ENCODE data around the gene HAGHL.

HAGHL gene

DNA sequence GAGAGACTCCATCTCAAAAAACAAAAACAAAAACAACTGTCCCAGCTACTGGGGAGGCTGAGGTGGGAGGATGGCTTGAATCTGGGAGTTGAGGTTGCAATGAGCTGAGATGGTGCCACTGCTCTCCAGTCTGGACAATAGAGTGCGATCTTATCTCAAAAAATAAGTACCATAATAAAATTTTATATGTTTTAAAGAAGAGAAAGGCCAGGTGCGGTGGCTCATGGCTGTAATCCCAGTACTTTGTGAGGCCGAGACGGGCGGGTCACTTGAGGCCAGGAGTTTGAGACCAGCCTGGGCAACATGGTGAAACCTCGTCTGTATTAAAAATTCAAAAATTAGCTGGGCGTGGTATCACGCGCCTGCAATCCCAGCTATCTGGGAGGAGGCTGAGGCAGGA lies 49.9 kb downstream of the HAGHL start:
- no peaks in the 10 kb centered on the region for H3K4me1 ChIP-seq (ENCODE audit: insufficient read depth, low read length, severe bottlenecking)
- H3K36me3 ChIP-seq (ENCODE audit: insufficient read depth, low read length), result no peaks in the 10 kb centered on the region
- no peak overlapping the region for H3K27ac ChIP-seq (ENCODE audit: low read depth, low read length, poor library complexity, severe bottlenecking)
- no peaks in the 10 kb centered on the region for H3K9me3 ChIP-seq (ENCODE audit: low read length)
- no peak overlapping the region for H2AFZ ChIP-seq (ENCODE audit: low read length)
- TF ChIP-seq, protein P1, sequence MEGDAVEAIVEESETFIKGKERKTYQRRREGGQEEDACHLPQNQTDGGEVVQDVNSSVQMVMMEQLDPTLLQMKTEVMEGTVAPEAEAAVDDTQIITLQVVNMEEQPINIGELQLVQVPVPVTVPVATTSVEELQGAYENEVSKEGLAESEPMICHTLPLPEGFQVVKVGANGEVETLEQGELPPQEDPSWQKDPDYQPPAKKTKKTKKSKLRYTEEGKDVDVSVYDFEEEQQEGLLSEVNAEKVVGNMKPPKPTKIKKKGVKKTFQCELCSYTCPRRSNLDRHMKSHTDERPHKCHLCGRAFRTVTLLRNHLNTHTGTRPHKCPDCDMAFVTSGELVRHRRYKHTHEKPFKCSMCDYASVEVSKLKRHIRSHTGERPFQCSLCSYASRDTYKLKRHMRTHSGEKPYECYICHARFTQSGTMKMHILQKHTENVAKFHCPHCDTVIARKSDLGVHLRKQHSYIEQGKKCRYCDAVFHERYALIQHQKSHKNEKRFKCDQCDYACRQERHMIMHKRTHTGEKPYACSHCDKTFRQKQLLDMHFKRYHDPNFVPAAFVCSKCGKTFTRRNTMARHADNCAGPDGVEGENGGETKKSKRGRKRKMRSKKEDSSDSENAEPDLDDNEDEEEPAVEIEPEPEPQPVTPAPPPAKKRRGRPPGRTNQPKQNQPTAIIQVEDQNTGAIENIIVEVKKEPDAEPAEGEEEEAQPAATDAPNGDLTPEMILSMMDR (IDR thresholded peaks at IDR 0.05; ENCODE audit: low read length), result no peak
- TF ChIP-seq EZH2 (IDR thresholded peaks at IDR 0.05; ENCODE audit: borderline replicate concordance, low read length), result no peak
- no peak overlapping the region for H3K4me3 ChIP-seq (ENCODE audit: low read depth, low read length, poor library complexity, severe bottlenecking)
- no peaks in the 10 kb centered on the region for H4K20me1 ChIP-seq (ENCODE audit: insufficient read depth, low read length)
- no peaks in the 10 kb centered on the region; the same call in 1 of the 2 replicates for H3K27me3 ChIP-seq (ENCODE audit: insufficient read depth, low read length)
- no peaks in the 10 kb centered on the region for H3K9me2 ChIP-seq (ENCODE audit: low read depth, low read length)
- H3F3A ChIP-seq (ENCODE audit: insufficient read depth, low read length), result no peaks in the 10 kb centered on the region
- H3K9ac ChIP-seq (ENCODE audit: low read length), result no peak overlapping the region
- no peaks in the 10 kb centered on the region for H3K79me2 ChIP-seq (ENCODE audit: insufficient read depth, low read length)
- H3K4me2 ChIP-seq (ENCODE audit: low read length), result no peak overlapping the region

DNA sequence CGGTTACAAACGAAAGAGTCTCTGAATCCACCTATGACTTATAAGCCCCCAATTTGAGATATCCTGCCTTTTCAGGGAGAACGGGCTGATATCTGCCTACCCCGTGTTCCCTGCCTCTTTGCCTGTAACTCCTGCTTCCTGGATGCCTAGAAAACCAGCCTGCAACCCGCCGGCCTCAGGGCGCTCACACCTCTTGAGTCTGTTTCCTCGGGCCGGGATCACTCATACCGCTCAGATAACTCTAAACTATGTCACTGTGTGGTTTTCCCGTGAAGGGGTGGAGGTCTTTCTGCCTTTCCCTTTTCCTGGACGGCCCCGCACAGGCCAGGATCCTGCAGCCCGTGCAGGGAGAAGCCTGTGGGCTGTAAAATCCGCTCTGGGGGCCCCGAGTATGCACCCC lies 50.9 kb downstream of the HAGHL start:
- H2AFZ ChIP-seq (ENCODE audit: low read length), result no peak overlapping the region
- no peak for TF ChIP-seq EZH2 (IDR thresholded peaks at IDR 0.05; ENCODE audit: borderline replicate concordance, low read length)
- TF ChIP-seq, protein P1 (IDR thresholded peaks at IDR 0.05; ENCODE audit: low read length), result no peak
- H3K9me3 ChIP-seq (ENCODE audit: low read length), result no peaks in the 10 kb centered on the region
- H3K27me3 ChIP-seq (ENCODE audit: insufficient read depth, low read length), result no peaks in the 10 kb centered on the region; the same call in 1 of the 2 replicates
- no peak overlapping the region for H3K4me2 ChIP-seq (ENCODE audit: low read length)
- H3F3A ChIP-seq (ENCODE audit: insufficient read depth, low read length), result no peaks in the 10 kb centered on the region
- no peak overlapping the region for H3K9ac ChIP-seq (ENCODE audit: low read length)
- no peaks in the 10 kb centered on the region for H3K4me1 ChIP-seq (ENCODE audit: insufficient read depth, low read length, severe bottlenecking)
- no peaks in the 10 kb centered on the region for H3K79me2 ChIP-seq (ENCODE audit: insufficient read depth, low read length)
- H3K9me2 ChIP-seq (ENCODE audit: low read depth, low read length), result no peaks in the 10 kb centered on the region
- no peaks in the 10 kb centered on the region for H3K36me3 ChIP-seq (ENCODE audit: insufficient read depth, low read length)
- H4K20me1 ChIP-seq (ENCODE audit: insufficient read depth, low read length), result no peaks in the 10 kb centered on the region
- H3K4me3 ChIP-seq (ENCODE audit: low read depth, low read length, poor library complexity, severe bottlenecking), result no peak overlapping the region
- no peak overlapping the region for H3K27ac ChIP-seq (ENCODE audit: low read depth, low read length, poor library complexity, severe bottlenecking)

DNA sequence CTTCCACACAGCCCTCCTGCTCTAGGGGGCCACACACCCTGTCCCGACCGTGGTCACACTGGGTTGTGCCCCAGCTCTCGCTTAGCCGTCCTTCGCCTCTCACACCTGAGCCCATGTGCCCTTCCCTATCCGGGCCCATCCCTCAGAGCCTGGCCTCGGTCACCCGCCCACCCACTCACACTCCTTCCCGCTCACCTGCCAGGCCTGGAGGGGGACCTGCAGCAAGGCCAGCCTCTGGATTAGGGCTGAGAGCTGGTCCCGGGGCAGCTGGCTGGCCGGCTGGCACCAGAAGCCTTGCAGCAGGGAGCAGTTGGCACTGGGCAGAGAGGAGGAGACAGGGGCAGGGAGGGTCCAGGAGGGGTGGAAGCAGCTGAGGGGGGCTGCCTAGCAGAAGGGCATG lies 51.5 kb downstream of the HAGHL start:
- no peaks in the 10 kb centered on the region; the same call in 1 of the 2 replicates for H3K27me3 ChIP-seq (ENCODE audit: insufficient read depth, low read length)
- H3K4me1 ChIP-seq (ENCODE audit: insufficient read depth, low read length, severe bottlenecking), result no peaks in the 10 kb centered on the region
- H3F3A ChIP-seq (ENCODE audit: insufficient read depth, low read length), result no peaks in the 10 kb centered on the region
- no peak overlapping the region for H3K27ac ChIP-seq (ENCODE audit: low read depth, low read length, poor library complexity, severe bottlenecking)
- no peak overlapping the region for H3K4me3 ChIP-seq (ENCODE audit: low read depth, low read length, poor library complexity, severe bottlenecking)
- no peak overlapping the region for H2AFZ ChIP-seq (ENCODE audit: low read length)
- no peak overlapping the region for H3K4me2 ChIP-seq (ENCODE audit: low read length)
- no peak overlapping the region for H3K9ac ChIP-seq (ENCODE audit: low read length)
- no peaks in the 10 kb centered on the region for H4K20me1 ChIP-seq (ENCODE audit: insufficient read depth, low read length)
- H3K36me3 ChIP-seq (ENCODE audit: insufficient read depth, low read length), result no peaks in the 10 kb centered on the region
- no peaks in the 10 kb centered on the region for H3K9me3 ChIP-seq (ENCODE audit: low read length)
- H3K9me2 ChIP-seq (ENCODE audit: low read depth, low read length), result no peaks in the 10 kb centered on the region
- TF ChIP-seq, protein P1 (IDR thresholded peaks at IDR 0.05; ENCODE audit: low read length), result no peak
- TF ChIP-seq EZH2 (IDR thresholded peaks at IDR 0.05; ENCODE audit: borderline replicate concordance, low read length), result no peak
- no peaks in the 10 kb centered on the region for H3K79me2 ChIP-seq (ENCODE audit: insufficient read depth, low read length)

Data from OCI-LY1 (cell line).